Neuronal stem cell (in vitro differentiated cells): Measurements from ENCODE around the gene DOK1.

Experiments used
- DNase-seq: peaks from one replicate; pipeline ENCODE4 v3.0.0-alpha.2; 2013; ENCODE audit warnings: low spot score
- H2AFZ ChIP-seq: one replicate; pipeline ENCODE4 v1.6.1; 2013; ENCODE audit warnings: mild to moderate bottlenecking, low read length, inconsistent platforms
- H2AK5ac ChIP-seq: 2 replicates; pipeline ENCODE4 v1.6.1; 2013; ENCODE audit warnings: low read depth, mild to moderate bottlenecking, inconsistent platforms, low read length, moderate library complexity, mixed read lengths
- H2BK120ac ChIP-seq: 2 replicates; pipeline ENCODE4 v1.6.1; 2013; ENCODE audit warnings: low read depth, mild to moderate bottlenecking, inconsistent platforms, low read length, moderate library complexity, mixed read lengths
- H2BK12ac ChIP-seq: one replicate; pipeline ENCODE4 v1.6.1; 2013; ENCODE audit warnings: low read length, inconsistent platforms
- H2BK15ac ChIP-seq: 2 replicates; pipeline ENCODE4 v1.6.1; 2013; ENCODE audit warnings: mild to moderate bottlenecking, low read length, inconsistent platforms, mixed read lengths
- H2BK5ac ChIP-seq: one replicate; pipeline ENCODE4 v1.6.1; 2013; ENCODE audit warnings: inconsistent platforms, mild to moderate bottlenecking, low read length, moderate library complexity
- H3K14ac ChIP-seq: one replicate; pipeline ENCODE4 v1.6.1; 2013; ENCODE audit warnings: low read length, inconsistent platforms
- H3K18ac ChIP-seq: 2 replicates; pipeline ENCODE4 v1.6.1; 2013; ENCODE audit warnings: low read length, inconsistent platforms
- H3K23ac ChIP-seq: 2 replicates; pipeline ENCODE4 v1.6.1; 2013; ENCODE audit warnings: low read depth, mild to moderate bottlenecking, mixed read lengths, low read length, inconsistent platforms; ENCODE audit not compliant: poor library complexity
- H3K27ac ChIP-seq: replicated peaks from 3 replicates; pipeline ENCODE4 v1.5.1; 2013; ENCODE audit warnings: low read length, inconsistent platforms
- H3K27me3 ChIP-seq, 3 experiments: 2 replicates each; pipeline ENCODE4 v1.6.1; 2013; ENCODE audit warnings: low read length in 3 of 3, mild to moderate bottlenecking in 2 of 3, inconsistent platforms in 1 of 3, low read depth in 1 of 3, mixed read lengths in 1 of 3, moderate library complexity in 1 of 3; ENCODE audit not compliant: control insufficient read depth in 3 of 3, insufficient read depth in 3 of 3
- H3K36me3 ChIP-seq, 2 donors: replicated peaks in 1 of 2; 2 replicates each; pipeline ENCODE4 v1.6.1; 2013; ENCODE audit warnings: low read length in 2 of 2; ENCODE audit not compliant: control insufficient read depth in 2 of 2, insufficient read depth in 2 of 2
- H3K4ac ChIP-seq: 2 replicates; pipeline ENCODE4 v1.6.1; 2013; ENCODE audit warnings: inconsistent platforms, mild to moderate bottlenecking, low read length, moderate library complexity
- H3K4me1 ChIP-seq, 2 donors: 1 replicate in 1 of 2; 2 replicates in 1 of 2; pipeline ENCODE4 v1.6.1; 2013; ENCODE audit warnings: low read length in 2 of 2, low read depth in 1 of 2; ENCODE audit not compliant: control insufficient read depth in 2 of 2, insufficient read depth in 1 of 2
- H3K4me2 ChIP-seq: one replicate; pipeline ENCODE4 v1.6.1; 2013; ENCODE audit warnings: mild to moderate bottlenecking, low read length, inconsistent platforms; ENCODE audit not compliant: insufficient read depth, poor library complexity, severe bottlenecking
- H3K4me3 ChIP-seq, 2 donors: 2 replicates each; pipeline ENCODE4 v1.5.1; 2013; ENCODE audit warnings: low read length in 2 of 2, mild to moderate bottlenecking in 2 of 2, inconsistent platforms in 1 of 2, moderate library complexity in 1 of 2
- H3K79me1 ChIP-seq: one replicate; pipeline ENCODE4 v1.6.1; 2013; ENCODE audit warnings: low read depth, mild to moderate bottlenecking, inconsistent platforms, low read length, moderate library complexity
- H3K9ac ChIP-seq: one replicate; pipeline ENCODE4 v1.6.1; 2013; ENCODE audit warnings: mild to moderate bottlenecking, low read depth, low read length, inconsistent platforms; ENCODE audit not compliant: poor library complexity
- H3K9me3 ChIP-seq, 2 donors: replicated peaks in 1 of 2; 2 replicates each; pipeline versions ENCODE3 to v1.6.1; 2013; ENCODE audit warnings: low read length in 2 of 2, mild to moderate bottlenecking in 2 of 2, inconsistent platforms in 1 of 2, low read depth in 1 of 2, mixed read lengths in 1 of 2, moderate library complexity in 1 of 2; ENCODE audit not compliant: control insufficient read depth in 2 of 2, insufficient read depth in 1 of 2
- H4K8ac ChIP-seq: one replicate; pipeline ENCODE4 v1.6.1; 2013; ENCODE audit warnings: low read depth, mild to moderate bottlenecking, inconsistent platforms, low read length, moderate library complexity
- H4K91ac ChIP-seq: one replicate; pipeline ENCODE4 v1.6.1; 2013; ENCODE audit warnings: low read length, low read depth, mild to moderate bottlenecking, inconsistent platforms; ENCODE audit not compliant: poor library complexity
- WGBS, 2 donors: extraction: QIAGEN DNeasy Blood & Tissue Kit; methylation state at CpG; one replicate each; pipeline ENCODE4 v1.1.7; 2013; ENCODE audit warnings: missing lambda C conversion rate in 2 of 2, mixed read lengths in 1 of 2; ENCODE audit not compliant: insufficient read length in 2 of 2, insufficient replicate concordance in 1 of 2; ENCODE audit errors: extremely low coverage in 2 of 2; 5-methylcytosine and 5-hydroxymethylcytosine counted together

The DOK1 gene

GRCh38 chr2:74602586-74603281 is 48.2 kb downstream of the DOK1 start:
- Histone ChIP-seq H3K27ac (no peak overlapping the region), H2BK12ac (no peak overlapping the region), H3K27me3 (peaks cover 0 to 41% (median 0%) of the 10 kb centered on the region in 3 experiments), H3K18ac (no peak overlapping the region), H3K36me3 (no peaks in the 10 kb centered on the region), H3K79me1 (no peaks in the 10 kb centered on the region), H3K4me1 (no peaks in the 10 kb centered on the region), H2AFZ (no peak overlapping the region), H2BK120ac (no peak overlapping the region), H3K4me2 (no peak overlapping the region), H3K9me3 (no peaks in the 10 kb centered on the region), H3K4me3 (no peak overlapping the region), H3K23ac (no peak overlapping the region), H4K8ac (no peak overlapping the region), H3K9ac (no peak overlapping the region), H4K91ac (no peak overlapping the region), H2AK5ac (no peak overlapping the region), H3K4ac (no peak overlapping the region), H2BK5ac (no peak overlapping the region), H3K14ac (no peak overlapping the region), H2BK15ac (no peak overlapping the region)
- no CpG with 5 or more reads among the region's 1 CpG for WGBS, 2 donors
- no peak for DNase-seq

- Histone ChIP-seq H2BK5ac (no peak overlapping the region), H3K9me3 (no peaks in the 10 kb centered on the region), H3K18ac (no peak overlapping the region), H4K91ac (no peak overlapping the region), H3K4me3 (no peak overlapping the region), H3K4me1 (no peaks in the 10 kb centered on the region), H2BK120ac (no peak overlapping the region), H3K14ac (no peak overlapping the region), H2BK12ac (no peak overlapping the region), H3K9ac (no peak overlapping the region), H3K36me3 (no peaks in the 10 kb centered on the region), H3K27me3 (peaks cover 0 to 41% (median 0%) of the 10 kb centered on the region in 3 experiments), H4K8ac (no peak overlapping the region), H3K23ac (no peak overlapping the region), H3K4me2 (no peak overlapping the region), H2AFZ (no peak overlapping the region), H3K27ac (no peak overlapping the region), H3K4ac (no peak overlapping the region), H2BK15ac (no peak overlapping the region), H2AK5ac (no peak overlapping the region), H3K79me1 (no peaks in the 10 kb centered on the region)
- DNase-seq, result no peak
- no CpG with 5 or more reads among the region's 7 CpGs for WGBS, 2 donors
Observed at GRCh38 chr2:74603282-74604000, 48.9 kb downstream of the DOK1 start.

- H3K9ac ChIP-seq, result no peak overlapping the region
- no peak overlapping the region for H2BK120ac ChIP-seq
- H3K4me2 ChIP-seq, result no peak overlapping the region
- H3K23ac ChIP-seq, result no peak overlapping the region
- no peak overlapping the region for H3K27ac ChIP-seq
- no peaks in the 10 kb centered on the region for H3K36me3 ChIP-seq
- H4K91ac ChIP-seq, result no peak overlapping the region
- no peak overlapping the region for H2AK5ac ChIP-seq
- no peaks in the 10 kb centered on the region for H3K79me1 ChIP-seq
- no peak for DNase-seq
- WGBS, 2 donors, result no CpG with 5 or more reads among the region's 5 CpGs
- no peak overlapping the region for H3K14ac ChIP-seq
- no peaks in the 10 kb centered on the region for H3K9me3 ChIP-seq
- no peak overlapping the region for H2AFZ ChIP-seq
- no peak overlapping the region for H3K4me3 ChIP-seq
- H3K18ac ChIP-seq, result no peak overlapping the region
- no peak overlapping the region for H3K4ac ChIP-seq
- H4K8ac ChIP-seq, result no peak overlapping the region
- H2BK12ac ChIP-seq, result no peak overlapping the region
- no peak overlapping the region for H2BK15ac ChIP-seq
- no peaks in the 10 kb centered on the region for H3K4me1 ChIP-seq
- no peak overlapping the region for H2BK5ac ChIP-seq
- H3K27me3 ChIP-seq, result peaks cover 0 to 27% (median 0%) of the 10 kb centered on the region in 3 experiments
Observed at GRCh38 chr2:74606927-74607326, 52.4 kb downstream of the DOK1 start.
